NCI-H1436 treated with DMSO at 0.1 percent for 48 hours (cell line): ENCODE data around the gene ZFP62.
"Not testable (repeated sequence)": the region's sequence is repeated elsewhere in the genome, so short reads cannot be mapped to it uniquely, and the experiment has no call there.

Experiments
- DNase-seq: peaks from one replicate; lab custom pipeline; 2025; lab: John Stamatoyannopoulos, UW

Gene ZFP62

DNA sequence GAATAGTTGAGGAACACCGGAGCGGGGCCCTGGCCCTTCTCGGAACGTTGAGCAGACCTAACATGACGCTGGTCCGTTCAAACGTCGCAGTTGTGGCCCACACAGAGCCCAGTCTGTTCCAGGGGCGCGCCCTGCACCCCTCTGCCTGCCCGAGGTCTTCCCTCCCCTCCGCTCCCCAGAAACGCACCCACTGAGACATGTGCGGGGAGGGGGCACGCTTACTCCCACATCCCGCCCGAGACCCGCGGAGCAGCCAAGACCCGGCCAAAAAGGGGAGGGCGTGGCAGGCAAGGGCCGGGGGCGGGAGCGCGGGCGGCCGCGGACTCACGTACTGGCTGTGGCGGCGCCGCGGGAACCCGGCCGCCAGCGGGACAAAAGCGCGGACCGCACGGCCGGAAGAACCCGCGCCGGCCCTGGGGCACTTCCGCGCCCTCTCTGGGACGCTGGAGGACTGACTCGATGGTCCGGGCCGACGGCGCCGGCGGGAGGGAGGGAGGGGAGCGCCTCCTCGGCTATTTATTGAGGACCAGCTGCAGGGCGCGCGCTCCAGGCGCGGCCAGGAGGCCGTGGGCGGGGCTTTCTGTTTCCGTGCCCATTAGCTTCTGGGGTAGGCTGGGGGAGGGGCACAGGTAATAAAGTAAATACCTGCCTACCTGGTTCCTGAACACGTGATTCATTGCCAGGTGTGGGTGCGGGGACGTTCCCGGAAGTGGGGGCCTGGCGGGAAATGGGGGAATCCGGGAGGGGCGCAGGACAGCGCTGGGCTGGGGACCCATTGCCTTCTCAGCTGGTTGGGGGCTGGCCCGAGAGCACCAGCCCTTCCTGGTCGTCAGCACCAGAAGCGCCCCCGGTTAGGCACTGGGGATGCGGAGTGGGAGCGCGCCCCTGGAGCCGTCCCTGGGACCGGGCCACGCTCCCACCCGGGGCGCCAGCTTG, at the start of gene ZFP62:
ZFP62 (minus strand) TSS at position 390 of the 936 bp plus-strand sequence; CDS start at position 333, 57 bp downstream.
- peak; percentile 20 for DNase-seq

DNA sequence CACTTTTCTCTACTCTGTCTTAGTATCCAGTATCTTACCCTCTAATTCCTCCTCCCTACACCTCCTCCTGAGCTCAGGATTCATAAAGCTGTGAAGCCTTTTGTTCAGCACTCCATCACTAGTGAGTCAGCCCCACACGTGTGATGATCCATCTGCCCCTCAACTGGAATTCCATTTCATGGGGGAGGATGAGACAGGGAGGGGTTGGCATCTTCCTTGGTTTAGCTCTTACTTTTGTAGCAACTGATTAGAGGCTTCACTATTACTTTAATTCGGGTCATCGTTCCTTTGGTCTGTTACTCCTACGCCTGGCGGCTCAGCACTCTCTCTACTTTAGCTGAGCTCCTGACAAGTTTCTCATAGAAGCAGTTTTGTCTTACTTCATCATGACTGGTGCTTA, 49.7 kb upstream of the ZFP62 start:
- DNase-seq = no peak

DNA sequence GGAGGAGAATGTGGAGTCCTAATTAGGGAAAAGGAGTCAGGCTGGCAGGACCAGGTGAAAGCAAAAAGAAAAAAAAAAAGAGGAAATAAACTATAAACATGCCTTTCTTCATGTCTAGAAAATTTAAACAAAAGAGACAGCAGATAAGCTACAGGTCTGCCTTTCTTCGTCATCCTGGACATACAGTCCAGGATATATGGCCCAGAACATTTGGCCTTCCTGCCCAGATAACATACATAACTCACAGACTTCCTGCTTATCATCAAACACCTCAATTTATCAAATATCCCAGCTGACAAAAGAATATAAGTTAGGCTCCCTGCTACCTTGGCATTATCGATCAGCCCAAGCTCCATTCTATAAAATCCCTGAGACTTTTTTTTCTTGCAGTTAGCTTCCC, 49.1 kb upstream of the ZFP62 start:
- DNase-seq = no peak

DNA sequence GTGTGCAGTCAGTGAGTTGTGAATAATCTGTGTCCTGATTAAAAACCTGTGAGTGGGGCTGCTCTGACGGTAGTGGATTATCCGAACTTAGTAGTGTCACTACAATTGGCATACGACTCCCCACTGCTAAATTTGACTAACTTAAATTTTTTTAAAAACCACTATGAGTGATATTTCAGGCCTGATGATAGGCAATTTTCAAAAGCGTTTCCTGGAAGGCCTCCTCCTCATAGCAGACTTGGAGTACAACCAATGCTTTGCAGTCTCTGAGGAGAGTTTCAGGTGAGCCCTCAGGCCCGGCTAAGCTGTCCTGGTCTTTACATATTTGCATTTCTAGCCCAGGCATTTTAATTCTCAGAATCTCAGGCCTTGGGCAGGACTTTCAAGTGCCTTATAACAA, 48.7 kb upstream of the ZFP62 start:
- DNase-seq = no peak

DNA sequence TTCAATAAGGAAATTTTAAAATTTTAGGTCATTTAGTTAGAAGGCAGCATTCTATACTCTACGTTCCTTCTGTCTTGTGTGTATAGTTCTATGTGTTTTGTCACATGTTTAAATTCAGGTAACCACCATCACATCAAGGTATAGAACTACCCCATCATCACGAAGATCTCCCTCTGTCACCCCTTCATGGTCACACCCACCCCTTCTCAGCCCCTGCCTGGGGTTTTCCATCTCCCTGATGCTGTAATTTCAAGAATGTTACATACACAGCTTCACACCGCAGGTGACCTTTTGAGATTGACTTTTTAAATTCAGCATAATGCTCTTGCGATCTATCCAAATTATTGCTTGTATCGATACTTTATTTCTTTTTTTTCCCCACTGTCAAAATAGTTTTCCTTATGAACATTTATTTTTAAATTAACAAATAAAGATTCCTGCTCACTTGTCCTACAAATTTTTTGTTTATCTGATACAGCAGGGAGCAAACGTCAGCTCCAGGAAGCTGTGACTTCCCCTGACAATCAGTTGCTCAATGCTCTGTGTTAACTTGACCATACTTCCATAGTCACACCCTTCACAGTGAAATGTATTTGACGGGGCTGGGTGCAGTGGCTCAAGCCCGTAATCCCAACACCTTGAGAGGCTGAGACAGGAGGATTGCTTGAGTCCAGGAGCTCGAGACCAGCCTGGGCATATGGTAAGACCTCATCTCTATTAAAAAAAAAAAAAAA, 48.1 kb upstream of the ZFP62 start:
- no peak for DNase-seq

DNA sequence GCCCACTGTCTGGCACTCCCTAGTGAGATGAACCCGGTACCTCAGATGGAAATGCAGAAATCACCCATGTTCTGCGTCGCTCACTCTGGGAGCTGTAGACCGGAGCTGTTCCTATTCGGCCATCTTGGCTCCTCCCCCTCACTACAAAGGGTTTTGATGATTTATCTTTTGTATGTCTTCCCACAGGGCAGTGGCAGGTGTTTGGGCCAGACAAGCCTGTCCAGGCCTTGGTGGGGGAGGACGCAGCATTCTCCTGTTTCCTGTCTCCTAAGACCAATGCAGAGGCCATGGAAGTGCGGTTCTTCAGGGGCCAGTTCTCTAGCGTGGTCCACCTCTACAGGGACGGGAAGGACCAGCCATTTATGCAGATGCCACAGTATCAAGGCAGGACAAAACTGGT, 47.3 kb upstream of the ZFP62 start:
- DNase-seq = no peak

DNA sequence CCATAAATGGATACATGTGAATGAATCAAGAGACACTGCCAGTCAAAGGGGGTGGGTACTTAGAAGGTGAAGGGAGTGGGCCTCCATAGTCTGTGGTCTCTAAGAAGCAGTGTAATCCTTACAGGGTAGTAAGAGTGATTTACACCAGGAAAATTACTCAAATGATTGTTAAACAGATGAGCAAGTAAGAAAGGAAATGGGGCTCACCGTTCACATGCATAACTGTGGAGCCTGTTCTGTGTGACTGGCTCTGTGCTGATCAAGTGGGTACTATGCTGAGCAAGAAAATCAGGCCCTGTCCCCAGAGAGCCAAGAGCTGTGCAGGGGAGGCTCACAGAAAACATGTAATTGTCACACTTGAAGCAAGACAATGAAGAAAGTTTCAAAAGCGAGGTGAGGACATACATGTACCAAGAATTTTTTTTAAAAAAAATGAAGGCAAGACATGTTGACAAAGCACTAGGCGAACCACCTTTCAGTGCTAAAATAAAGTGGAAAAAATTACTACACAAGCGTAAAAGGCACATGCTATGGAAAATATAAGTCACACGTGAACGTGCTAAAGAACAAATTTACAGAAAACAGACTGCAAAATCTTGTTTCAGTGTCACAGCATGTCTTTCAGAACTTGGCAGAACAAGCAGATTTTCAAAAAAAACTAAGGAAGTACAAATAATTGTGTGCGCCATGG, 40.4 kb upstream of the ZFP62 start:
- no peak for DNase-seq

DNA sequence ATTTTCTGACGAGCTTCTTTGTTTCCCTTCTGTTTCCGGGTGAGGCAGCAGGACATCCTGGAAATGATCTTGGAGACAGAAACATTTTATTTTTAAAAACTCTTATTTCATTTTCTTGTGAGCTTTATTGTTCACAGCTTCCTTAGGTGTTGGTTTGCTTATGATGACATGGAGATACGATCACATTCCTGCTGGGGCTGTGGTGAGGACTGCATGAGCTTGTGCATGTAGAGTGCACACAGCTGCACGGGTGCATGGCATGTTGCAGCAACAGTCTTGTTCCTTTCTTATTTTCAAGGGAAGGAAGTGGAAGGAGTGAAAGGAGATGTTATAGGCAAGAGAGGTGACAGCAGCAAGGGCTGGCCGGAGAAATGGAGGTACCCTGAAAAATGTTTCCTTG, 39.1 kb upstream of the ZFP62 start:
- DNase-seq = no peak

DNA sequence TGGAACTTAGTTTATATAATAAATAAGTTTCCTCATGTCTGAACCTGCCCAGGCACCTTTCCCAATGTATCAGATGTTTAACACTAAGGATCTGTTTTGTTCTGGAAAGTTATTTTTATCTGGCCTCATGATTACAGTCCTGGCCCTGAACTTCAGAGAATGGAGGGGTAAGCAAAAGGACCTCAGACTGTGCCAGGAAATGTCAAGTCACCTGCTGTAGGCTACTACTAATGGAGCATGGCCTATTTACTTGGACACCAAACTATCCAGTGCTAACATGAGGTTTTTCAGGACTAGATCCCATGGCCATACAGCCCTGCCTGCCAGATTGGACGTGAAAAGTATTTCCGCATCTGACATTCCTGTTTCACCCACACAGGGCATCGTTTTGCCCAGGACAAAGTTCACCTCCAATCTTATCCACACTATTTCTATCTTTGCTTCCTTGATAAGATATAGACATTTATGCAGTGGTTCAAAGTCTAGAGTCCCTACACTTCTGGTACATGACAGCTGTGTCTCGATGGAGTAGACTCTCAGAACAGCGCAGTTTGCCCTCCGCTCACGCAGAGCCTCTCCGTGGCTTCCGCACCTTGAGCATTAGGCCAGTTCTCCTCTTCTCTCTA, 37.7 kb upstream of the ZFP62 start, which contains the start of gene BTNL8:
BTNL8 (plus strand) TSS at position 539 of the 626 bp plus-strand sequence. CDS start 152 bp downstream, outside the sequence.
- DNase-seq = no peak

DNA sequence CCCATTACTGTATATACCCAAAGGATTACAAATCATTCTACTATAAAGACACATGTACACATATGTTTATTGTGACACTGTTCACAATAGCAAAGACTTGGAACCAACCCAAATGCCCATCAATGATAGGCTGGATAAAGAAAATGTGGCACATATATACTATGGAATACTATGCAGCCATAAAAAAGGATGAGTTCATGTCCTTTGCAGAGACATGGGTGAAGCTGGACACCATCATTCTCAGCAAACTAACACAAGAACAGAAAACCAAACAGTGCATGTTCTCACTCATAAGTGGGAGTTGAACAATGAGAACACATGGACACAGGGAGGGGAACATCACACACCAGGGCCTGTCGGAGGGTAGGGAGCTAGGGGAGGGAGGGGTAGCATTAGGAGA, 34.3 kb upstream of the ZFP62 start:
- DNase-seq = not testable (repeated sequence)

DNA sequence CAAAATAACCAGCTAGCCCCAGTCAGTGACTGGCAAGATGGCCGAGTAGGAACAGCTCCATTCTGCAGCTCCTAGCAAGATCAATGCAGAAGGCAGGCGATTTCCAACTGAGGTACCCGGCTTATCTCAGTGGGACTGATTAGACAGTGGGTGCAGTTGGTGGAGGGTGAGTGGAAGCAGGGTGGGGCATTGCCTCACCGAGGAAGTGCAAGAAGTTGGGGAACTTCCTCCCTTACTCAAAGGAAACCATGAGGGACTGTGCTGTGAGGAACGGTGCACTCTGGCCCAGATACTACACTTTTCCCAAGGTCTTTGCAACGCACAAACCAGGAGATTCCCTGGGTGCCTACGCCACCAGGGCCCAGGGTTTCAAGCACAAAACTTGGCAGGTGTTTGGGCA, 28.3 kb upstream of the ZFP62 start:
- DNase-seq = no peak

DNA sequence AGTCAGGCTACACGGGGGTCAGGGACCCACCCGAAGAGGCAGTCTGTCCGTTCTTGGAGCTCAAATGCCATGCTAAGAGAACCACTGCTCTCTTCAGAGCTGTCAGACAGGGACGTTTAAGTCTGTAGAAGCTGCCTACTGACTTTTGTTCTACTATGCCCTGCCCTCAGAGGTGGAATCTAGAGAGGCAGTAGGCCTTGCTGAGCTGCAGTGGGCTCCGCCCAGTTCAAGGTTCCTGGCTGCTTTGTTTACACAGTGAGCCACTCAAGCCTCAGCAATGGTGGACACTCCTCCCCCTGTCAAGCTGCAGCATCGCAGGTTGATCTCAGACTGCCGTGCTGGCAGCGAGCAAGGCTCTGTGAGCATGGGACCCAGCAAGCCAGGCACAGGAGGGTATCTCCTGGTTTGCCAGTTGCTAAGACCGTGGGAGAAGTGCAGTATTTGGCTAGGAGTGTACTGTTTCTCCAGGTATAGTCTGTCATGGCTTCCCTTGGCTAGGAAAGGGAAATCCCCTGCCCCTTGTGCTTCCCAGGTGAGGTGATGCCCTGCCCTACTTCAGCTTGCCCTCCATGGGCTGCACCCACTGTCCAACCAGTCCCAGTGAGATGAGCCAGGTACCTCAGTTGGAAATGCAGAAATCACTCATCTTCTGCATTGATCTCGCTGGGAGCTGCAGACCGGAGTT, 24.9 kb upstream of the ZFP62 start:
- DNase-seq = not testable (repeated sequence)

DNA sequence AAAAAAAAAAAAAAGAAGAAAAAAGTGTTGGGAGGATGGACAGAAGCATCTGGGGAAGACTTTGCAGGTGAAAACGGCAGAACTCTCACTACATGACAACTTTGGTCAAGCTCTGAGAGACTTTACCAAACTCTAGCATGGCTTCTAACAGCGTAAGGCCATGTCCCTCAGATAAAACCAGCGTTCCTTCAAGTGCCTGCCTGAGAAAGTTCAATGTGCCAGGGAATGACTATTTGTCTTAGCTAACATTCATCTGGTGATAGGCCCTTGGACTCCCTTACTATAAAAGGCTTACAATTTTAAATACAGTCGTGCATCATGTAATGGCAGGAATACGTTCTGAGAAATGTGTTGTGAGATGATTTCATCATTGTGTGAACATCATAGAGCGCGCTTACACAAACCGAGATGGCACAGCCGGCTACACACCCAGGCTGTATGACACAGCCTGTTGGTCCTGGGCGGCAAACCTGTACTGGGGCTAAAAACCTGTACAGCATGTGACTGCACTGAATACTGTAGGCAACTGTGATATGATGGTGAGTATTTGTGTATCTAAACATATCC, 14.9 kb upstream of the ZFP62 start:
- DNase-seq = no peak

DNA sequence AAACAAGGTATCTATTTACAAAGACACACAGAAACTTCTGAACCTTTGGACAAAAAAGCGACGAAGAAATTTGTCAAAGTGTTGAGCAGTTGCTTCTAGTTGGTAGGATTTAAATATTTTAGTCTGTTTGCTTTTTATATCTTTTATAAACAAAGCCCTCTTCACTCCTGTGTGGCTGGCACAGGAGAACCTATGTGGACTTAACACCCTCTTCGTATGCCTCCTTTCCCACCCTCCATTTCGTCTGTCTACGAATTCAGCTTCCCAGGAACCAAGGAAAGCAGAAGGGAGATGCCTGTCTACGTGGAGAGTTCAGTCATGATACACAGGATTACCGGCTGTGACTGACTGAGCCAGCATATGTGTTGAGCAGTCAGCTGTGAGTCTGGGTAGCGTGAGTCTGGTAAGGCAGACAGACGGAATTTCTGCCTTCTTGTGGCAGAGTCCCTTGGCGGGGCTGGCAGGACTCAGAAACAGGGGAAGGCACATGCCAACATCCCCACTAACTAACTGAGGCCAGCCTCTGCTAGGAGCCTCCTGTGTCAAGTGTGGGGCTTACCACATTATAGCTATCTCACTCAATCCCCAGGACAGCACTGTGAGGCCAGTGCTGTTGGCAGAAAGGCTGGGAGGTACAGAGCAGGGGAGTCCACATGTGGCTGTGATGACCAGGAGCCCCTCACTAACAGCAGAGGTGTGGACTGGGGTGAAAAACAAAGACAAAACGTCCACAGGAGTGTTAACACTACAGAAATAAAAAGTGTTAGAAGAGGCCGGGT, 13.9 kb upstream of the ZFP62 start:
- DNase-seq = no peak

DNA sequence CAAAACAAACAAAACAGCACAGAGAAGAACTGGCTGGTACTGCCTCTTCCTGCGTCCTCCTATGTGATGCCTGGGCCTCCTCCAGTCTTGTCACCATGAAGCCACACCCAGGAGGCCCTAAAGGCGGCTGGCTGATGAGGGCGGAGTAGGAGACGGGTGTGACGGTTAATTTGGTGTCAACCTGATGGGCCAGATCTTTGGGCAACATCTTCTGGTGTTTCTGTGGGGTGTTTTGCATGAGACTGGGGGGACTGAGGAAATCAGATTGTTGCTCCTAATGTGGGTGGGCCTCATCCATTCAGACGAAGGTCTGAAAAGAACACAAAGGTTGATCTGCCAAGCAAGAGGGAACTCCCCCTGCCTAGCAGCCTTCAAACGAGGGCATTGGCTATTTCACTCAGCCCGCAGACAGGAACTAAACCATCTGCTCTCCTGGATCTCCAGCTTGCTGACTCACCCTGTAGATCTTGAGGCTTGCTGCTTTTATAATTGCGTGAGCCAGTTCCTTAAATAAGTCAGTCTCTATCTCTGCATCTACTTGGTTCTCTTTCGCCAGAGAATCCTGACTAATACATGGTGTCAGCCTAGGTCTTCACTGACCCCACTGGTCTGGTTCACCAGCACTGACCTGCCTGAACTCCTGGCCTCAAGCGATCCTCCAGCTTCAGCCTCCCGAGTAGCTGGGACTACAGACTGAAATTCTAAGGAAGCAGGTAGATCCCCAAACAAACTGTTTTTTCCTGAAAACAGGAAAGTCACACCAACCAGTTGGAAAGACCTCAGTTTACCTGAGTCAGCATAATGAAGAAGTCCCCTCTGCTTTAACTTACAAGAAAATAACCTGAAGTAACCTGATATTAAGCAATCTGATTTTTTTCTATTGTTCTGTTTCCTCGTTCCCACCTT, 12.8 kb upstream of the ZFP62 start:
- no peak for DNase-seq

DNA sequence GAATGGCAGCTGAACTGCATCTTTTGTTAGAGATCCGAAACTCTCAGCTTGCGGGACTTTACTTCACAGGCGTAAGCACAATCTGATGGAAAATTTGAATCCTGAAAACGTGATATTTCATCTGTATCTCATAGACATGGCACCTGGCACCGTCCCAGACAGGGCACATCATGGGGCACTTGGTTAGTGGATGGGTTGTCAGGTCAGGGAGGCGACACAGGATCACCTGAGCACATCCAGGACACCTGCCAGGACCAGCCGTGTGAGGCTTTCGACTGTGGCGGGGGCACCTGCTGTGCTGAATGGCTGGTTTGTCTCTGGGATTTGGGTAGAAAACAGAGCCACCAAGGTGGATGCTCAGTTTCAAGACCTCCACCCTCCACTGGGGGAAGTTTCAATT, 11.3 kb upstream of the ZFP62 start:
- no peak for DNase-seq

DNA sequence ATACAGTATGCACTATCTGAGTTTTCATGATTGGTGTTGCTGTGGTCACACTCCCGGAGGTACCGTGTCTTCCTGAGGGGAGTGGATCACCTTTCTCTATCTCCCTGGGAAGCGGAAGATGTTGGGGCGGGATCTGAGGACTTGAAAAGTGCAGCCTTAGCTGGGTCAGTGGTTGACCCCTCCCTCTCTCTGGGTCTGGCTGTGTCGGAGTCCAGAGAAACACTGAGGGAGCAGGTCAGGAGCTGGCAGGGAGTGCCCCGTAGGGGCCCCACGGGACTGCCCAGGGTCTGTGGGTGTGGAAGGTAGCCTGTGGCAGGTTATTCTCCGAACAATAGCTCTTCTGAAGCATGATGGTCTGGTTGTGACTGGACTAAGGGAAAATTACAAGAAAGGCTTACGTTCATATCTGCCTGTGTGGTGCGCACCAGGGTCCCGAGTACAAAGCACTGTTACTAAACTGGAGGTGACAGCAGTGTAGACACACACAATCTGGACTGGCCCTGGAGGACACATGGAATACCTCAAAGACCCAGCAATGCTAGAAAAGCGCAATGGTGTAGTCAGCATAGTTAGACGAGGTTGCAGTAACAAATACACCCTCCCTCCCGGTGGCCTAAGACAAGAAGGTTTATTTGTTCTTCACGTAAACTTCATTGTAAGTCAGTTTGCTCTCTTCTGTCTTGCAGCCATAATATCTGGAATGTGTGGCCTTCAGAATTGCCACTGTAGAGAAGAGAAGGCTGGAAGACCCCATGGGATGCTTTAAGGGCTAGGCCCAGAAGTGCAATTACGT, 9.4 kb upstream of the ZFP62 start:
- DNase-seq = no peak

DNA sequence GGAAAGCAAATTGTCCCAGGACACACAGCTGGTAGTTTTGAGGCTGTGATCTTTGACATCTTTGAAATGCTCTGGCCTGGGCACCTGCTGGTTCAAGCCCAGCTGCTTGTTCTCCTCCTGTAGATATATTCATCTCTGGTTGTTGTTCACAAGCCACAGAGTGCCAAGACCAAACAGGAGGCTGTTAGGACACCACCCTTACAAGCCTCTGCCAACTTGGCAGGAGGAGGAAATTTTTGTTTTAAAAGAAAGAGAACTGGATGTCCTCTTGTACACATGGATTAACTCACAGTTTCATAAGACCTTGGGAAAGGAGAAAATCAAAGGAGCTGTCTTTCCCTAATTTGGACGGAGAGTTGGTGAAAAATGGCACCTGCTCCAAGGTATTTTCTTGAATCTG, 8.5 kb upstream of the ZFP62 start:
- no peak for DNase-seq
